HG03095 (cell line): ENCODE measurements around the gene TBC1D2.

Source experiments
- ATAC-seq: cut with Tn5 transposase; IDR thresholded peaks from one replicate; pipeline ENCODE4 v1.9.1; 2021; ENCODE audit warnings: moderate library complexity; ENCODE audit not compliant: unreplicated experiment

TBC1D2 gene

DNA sequence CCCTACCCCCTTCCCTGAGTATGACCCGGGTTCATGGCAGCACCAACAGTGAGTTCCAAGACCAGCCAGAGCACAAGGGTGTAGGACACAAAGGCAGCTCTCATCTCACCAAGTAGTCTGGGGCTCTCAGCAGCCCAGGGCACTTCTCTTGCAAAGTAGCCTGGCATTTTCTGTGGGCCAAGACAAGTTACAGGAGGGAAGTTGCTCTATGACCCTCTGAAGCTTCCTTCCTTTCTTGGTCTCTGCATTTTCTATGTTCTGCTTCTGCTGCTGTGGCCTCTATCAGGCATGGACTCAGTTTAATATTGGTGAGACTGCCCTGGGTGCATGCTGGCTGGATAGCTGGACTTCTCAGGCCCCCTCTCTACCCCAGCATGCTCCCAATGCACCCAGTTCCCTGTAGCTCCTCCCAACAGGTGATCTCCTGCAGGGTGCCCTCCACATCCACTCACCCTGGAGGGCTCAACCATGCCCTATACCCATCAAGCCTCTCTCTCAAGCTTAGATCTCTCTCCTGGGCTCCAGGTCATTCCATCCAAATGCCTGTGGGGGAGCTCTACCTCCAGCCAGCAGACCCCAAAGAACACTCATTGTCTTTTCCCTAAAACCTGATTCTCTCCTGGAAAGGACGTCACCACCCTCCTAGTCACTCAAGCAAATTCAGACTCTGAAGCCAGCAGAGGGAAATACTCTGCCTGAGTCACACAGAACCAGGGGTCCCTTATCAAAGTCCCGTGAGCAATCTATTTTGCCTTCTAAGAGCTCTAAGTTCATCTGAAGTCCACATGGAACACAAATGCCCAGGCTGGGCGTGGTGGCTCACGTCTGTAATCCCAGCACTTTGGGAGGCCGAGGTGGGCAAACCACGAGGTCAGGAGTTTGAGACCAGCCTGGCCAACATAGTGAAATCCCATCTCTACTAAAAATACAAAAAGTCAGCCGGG lies 13.8 kb downstream of the TBC1D2 start:
- no peak for ATAC-seq

DNA sequence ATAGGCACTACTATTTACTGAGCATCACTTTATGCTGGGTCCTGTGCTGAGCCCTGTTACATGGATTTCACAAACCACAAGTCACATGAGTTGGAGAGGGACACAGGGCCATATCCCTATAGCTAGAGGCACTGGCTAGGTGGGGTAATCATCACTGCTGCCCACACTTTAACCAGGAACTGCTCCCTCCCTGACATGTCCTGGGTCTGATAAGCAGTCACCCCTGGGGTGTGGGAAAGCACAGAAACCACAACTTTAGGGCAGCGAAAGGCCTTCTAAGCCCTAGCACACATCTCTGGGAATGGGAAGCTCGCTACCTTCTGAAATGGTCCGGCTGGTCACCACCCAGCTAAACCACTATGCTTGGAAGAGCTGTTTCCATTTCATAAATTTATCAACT lies 15.0 kb downstream of the TBC1D2 start:
- no peak for ATAC-seq

DNA sequence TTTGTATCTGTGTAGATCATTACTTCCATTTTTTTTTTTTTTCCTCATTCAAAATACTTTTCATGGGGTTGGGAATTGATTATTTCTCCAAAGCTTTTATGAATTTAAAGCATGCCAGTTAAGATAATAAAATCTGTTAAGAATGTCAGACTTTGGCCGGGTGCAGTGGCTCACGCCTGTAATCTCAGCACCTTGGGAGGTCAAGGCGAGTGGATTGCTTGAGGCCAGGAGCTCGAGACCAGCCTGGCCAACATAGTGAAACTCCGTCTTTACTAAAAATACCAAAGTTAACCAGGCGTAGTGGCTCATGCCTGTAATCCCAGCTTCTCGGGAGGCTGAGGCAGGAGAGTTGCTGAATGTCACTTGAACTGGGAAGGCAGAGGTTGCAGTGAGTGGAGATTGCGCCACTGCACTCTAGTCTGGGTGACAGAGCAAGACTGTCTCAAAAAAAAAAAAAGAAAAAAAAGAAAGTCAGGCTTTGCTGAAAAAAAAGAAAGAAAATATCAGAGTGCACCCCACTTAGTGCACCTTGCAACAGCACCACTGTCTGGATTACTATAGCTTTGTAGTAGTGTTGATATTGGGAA lies 18.5 kb downstream of the TBC1D2 start:
- no peak for ATAC-seq

DNA sequence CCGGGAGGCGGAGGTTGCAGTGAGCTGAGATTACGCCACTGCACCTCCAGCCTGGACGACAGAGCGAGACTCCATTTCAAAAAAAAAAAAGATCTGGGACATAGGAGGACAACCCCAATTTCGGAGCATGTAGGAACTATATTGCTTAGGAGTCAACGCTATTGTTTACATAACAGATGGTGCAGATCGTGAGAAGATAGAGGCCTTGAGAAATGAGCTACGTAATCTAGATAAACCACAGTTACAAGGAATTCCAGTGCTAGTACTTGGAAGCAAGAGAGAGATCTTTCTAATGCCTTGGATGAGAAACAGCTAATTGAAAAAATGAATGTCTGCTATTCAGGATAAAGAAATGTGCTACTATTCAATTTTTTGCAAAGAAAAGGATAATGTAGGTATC lies 20.3 kb downstream of the TBC1D2 start:
- ATAC-seq = no peak

DNA sequence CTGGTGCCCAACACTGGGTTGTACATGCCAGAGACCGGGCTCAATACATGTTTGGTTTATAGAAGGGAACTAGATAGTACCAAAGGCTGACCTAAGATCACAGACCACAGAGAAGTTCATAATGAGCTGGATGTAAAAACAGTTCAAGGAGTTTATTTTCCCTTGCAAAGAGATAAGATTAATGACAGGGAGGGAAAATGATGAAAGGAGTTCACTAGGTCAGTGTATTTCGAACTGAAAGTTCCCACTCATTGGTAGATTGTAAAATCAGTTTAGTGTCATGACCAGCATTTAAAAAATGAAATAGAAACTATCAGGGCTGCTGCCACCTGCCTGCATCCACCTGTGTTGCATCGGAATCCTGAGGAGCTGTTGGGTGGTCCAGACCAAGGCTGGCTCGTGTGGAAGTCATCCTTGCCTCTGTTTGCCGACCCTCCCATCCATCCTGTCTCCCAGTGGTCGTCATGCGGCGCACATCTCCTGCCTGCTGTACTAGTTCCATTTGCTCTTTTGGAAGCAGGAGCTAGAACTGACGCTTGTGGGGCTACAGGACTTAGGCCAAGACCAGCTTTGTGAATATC lies 21.1 kb downstream of the TBC1D2 start:
- ATAC-seq = no peak

DNA sequence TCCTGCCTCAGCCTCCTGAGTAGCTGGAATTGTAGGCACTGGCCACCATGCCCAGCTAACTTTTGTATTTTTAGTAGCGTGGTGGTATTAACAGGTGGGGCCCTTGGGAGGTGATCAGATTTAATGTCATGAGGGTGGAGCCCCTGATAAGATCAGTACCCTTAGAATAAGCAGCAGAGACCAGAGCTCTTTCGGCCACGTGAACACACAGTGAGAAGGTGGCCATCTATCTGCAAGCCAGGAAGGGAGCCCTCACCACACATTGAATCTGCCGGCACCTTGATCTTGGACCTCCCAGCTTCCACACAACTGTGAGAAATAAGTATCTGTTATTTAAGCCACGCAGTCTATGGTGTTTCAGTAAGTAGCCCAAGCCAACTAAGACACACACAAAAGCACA lies 22.5 kb downstream of the TBC1D2 start:
- no peak for ATAC-seq

DNA sequence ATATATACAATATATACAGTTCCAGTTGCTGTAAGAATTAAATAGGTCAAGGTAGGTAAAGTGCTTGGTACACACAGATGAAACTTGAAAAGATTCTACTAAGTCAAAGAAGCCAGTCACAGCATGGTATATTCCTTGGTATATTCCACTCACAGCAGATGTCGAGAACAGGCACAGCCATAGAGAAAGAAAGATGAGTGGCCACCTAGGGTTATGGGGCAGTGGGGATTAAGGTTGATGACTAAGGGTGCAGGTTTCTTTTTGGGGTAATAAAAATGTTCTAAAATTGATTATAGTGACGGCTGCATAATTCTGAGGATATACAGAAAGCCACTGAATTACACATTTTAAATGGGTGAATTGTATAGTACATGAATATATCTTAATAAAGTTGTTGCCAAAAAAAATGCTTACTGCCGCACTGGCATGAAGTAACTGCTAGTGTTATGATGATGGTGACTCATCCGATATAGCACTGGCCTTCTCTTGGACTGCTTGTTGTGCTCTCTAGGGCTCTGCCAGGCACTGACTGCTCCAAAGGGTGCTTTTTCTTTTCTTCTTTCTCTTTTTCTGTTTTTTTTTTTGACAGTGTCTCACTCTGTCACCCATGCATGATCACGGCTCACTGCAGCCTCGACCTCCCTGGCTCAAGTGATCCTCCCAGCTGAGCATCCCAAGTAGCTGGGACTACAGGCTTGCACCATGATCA lies 23.5 kb downstream of the TBC1D2 start:
- ATAC-seq = no peak

DNA sequence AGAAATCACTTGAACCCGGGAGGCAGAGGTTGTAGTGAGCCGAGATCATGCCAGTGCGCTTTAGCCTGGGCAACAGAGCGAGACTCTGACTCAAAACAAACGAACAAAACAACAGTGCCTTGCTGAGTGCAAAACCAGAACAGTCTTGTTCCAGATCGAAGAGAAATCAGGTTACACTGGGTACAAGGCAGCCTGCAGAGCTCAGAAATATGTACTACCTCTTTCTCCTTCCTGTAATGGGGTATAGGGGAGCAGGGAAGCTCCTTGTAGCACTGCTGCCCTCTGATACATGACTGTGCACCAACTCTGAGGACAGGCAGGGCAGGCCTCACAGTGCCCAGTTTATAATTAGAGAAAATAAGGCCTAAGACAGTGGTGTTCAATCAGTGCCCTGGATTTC lies 24.7 kb downstream of the TBC1D2 start:
- ATAC-seq = no peak

DNA sequence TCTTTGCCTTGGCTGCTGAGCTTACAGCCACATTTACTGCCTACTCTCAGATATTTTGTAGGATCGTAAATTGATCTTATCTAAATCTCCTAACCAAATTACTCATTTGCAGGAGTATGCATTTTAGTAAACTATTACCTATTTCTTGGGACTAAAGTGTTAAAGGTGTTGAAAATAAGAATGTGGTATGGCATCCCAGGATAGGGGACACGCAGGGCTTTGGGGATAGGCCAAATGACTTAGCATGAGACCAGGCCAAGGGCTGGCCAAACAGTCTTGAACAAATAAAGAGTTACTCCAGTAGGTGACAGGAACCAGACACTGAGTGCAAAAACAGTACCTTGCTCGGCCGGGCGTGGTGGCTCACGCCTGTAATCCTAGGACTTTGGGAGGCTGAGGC lies 25.1 kb downstream of the TBC1D2 start:
- ATAC-seq = no peak

DNA sequence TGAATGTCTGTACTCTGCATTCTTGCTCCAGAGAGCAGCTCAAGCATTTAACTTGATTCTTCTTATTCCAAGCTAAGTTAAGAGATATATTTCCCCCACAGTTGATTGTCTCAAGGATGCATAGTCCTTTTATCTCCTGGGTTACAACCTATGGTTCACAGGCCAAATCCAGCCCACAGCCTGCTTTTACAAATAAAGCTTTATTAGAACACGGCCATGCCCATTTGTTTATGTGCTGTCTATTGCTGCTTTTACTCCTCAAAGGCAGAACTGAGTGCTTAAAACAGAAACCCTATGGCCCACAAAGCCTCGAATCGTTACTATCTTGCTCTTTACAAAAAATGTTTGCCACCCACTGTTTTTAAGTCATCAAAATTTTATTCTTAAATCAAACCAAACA lies 25.8 kb downstream of the TBC1D2 start:
- no peak for ATAC-seq

DNA sequence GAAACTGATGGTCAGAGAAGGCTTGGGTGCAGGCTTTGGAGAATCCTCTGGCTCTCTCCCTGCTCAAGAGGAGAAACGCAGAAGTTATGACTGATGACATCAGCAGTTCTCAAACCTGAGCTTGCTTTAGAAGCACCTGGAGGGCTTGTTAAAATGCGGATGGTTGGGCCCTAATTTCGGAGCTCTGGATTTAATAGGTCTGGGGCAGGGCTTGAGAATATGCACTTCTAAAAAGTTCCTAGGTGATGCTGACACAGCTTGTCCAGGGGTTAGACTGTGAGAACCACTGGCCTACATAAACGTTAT lies 26.4 kb downstream of the TBC1D2 start:
- ATAC-seq = no peak

DNA sequence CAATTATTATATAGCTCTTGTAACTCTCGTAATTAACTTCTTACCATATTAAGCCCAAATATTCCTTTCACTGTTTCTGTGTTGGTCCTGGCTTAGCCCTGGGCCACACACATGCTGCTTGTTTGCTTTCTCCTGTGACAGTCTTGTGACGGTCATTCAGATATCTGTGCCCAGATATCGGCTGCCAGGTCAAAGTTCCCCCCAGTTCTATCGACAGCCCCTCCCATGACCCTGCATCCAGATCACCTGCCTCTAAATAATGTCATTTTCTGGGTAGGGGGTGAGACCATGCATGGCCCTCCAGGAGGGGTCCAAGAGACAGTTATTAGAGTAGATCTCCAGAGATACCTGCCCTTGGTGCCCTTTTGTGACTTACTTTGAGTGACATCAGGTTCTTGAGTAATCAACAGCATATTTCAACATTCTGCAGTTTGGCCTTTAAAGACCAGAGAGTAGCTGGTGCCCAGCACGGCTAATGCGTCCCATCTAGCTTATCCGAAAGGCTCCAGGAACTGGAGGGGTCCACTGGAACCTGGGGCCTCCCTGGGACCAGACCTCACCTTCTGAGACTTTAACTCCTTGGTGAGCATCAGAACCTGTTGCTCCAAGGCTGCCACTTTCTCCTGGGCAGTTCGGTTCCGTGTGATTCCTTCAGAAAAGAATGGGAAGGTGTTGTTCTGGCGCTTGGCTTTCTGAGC lies 26.9 kb downstream of the TBC1D2 start:
- ATAC-seq = no peak

DNA sequence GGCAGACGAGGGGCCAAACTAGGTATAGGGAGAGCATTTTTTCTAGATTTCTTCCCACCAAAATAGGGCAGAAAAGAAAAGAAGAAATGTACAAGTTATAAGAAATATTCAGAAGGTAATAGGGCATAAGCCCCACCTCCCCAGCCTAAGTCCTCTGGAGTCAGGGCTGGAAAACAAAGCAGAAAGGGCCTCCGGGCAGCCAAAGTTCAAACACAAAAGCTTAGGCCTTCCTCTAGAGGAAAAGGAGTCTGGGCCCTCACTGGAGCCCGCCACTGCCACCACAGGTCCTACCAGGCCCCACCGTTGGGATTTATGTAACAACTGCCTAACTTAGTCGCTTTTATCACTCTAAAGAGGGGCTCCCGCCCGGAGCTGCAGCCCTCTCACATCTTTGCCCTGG lies 27.6 kb downstream of the TBC1D2 start:
- ATAC-seq = no peak

DNA sequence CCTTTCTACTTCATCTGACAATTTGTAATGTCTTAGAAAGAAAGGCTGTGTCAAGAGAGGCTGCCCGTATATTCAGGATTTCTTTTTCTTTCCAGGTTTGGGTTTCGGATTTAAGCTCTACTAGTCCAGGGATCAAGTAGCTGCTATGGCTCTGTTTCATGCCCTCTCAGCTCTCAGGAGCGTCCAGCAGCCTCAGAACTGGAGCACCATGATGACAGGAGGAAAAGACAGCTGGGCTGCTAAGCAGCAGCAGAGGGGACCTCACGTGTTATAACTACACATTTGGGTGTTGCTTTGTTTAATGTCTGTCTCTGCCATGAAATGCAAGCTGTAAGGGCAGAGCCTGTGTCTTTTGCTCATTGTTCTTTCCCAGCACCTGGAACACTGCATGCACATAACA lies 28.5 kb downstream of the TBC1D2 start:
- ATAC-seq = no peak

DNA sequence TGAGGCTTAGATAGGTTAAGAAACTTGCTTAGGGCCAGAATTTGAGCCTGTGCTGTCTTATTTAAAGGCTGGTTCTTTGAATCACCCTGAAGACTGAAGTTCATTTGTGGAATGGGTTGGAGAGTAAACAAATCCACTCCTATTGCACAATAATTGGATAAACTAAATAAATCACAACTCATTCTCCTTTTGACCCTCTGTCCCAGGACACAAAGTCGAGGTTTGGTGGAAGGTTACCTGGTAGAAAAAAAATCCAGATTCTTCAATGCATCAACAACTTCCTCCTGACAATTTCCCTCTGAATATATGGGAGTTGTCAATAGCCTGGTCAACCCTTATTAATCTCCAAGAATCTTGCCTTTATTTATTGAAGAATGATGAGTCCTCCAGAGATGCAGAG lies 28.9 kb downstream of the TBC1D2 start:
- ATAC-seq = no peak

DNA sequence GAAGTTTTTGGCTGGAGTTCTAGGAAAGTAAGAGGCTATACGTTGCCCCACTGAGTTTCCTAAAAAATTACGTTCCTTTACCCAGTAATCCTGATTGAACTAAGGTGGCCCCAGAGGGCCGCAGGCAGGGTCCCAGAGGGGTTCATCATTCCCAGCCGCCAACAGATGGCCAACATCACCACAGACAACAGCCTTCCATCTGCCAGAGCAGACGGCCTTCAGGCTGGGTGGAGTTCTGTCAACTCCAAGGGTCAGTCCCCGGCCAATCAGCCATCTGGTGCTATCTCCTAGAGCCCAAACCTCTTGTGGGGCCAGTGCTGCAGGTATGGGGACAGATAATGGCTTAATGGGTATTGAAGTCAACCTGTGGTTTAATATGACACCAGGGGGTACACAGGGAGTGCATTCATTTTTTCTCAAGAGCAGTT lies 30.4 kb downstream of the TBC1D2 start:
- ATAC-seq = no peak

DNA sequence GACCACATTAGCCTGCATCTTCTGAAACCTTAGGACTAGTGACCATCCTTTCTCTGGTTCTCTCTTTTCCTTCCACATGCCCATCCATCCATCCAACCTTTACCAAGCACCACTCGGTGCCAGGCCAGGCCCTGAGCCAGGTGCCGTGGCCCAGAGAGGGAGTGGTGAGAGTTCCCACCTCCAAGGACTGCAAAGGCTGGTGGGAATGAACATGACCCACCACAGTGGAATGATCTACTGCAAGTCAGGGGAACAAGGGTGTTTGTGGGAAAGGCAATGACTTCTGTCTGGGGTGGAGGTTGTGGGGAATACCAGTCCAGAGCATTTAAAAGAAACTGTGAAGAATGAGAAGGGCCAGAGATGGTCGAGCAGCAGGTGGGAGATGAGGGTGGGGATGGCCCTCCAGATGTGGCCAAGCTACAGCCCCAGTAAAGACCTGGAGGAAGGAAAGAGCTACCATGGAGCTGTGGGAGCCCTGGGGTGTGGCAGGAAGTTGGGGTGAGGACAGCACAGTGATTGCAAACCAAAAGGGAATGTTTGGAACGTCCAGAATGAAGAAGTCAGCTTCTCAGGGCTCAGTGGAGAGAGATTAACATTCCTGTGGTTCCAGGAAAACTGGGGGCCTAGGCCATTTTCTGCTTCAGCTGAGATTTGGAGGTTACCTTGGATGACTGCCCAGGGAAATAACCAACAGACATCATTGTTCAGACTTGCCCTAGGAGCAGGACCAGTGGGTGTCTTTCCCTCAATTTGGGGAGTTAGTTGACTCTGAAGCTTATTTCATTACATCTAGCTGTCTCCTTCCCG lies 32.4 kb downstream of the TBC1D2 start:
- ATAC-seq = no peak

DNA sequence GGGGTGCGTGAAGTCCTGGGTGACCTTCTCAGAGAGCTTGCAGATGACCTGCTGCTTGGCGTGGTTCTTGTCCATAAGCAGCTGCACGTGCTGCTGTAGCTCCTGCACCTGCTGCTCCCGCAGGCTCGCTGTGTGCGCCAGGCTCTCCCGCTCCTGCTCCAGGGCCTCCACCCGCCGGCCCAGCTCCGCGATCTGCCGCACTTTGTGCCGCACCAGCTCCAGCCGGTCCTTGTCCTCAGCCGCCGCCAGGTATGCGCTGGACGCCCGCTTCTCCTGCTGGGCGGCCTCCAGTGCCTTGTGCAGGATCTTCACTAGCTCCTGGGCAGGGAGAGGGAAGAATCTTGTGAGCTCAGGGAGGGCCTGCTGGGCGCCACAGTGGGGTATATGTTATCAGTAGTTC lies 34.5 kb downstream of the TBC1D2 start:
- ATAC-seq = no peak

DNA sequence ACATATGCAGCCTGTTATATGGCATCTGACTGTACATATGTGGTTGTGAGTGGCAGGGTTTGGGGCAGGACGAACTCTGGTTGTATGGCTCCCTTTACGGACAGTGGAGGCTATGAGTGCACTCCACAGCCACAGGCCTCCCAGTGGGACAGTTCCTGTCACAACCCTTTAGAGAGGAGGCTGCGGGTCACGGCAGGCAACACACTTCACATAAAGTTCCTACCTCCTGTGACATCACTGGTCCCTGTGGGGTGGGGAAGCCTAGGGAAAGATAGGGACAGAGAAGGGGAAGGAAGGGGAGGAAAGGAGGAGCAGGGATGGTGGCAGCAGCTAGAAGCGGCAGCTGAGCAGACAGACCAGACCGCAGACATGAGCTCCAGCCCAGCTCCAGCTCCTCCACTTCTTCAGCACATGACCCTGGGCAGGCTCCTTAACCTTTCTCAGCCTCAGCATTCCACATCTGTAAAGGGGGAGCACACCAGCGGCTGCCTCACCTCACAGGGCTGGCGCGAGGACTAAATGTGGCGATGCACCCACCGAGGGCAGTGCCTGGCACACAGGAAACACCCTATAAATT lies 35.6 kb downstream of the TBC1D2 start:
- no peak for ATAC-seq

DNA sequence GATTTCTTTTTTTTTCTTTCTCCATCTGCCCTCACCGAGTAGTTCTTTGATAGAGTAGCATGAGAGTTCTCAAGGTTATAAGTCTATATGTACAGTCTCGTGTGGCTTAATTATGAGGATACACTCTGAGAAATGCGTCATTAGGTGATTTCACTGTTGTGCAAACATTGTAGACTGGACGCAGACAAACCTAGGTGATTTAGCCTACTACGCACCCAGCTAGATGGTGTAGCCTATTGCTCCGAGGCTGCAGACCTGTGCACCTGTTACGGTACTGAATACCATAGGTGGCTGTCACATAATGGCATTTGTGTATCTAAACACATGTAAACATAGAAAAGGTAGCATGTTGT lies 36.1 kb downstream of the TBC1D2 start:
- ATAC-seq = no peak
